DOHH2 (cell line): ENCODE data around the gene GRID2.

Experiments
- H3F3A ChIP-seq: fragments of 200-600 bp; sonication (generic), shearing (Covaris generic); 2 replicates; pipeline ENCODE4 v1.6.0; 2016; ENCODE audit warnings: antibody characterized with exemption, mild to moderate bottlenecking; ENCODE audit not compliant: control insufficient read depth, insufficient read depth
- H3K27ac ChIP-seq: fragments of 200-600 bp; sonication (generic); 2 replicates; pipeline ENCODE4 v1.5.1; 2014; ENCODE audit warnings: low read depth, mild to moderate bottlenecking, low read length, moderate library complexity
- H3K27me3 ChIP-seq: fragments of 200-600 bp; sonication (generic); 2 replicates; pipeline ENCODE4 v1.6.1; 2014; ENCODE audit warnings: mild to moderate bottlenecking, low read length, mixed read lengths; ENCODE audit not compliant: control insufficient read depth
- H3K36me3 ChIP-seq: fragments of 200-600 bp; sonication (generic); 2 replicates; pipeline ENCODE4 v1.6.1; 2014; ENCODE audit warnings: mild to moderate bottlenecking, low read length, moderate library complexity, mixed read lengths; ENCODE audit not compliant: control insufficient read depth
- H3K4me1 ChIP-seq: fragments of 200-600 bp; sonication (generic); 2 replicates; pipeline ENCODE4 v1.6.1; 2014; ENCODE audit warnings: mild to moderate bottlenecking, low read length, mixed read lengths; ENCODE audit not compliant: control insufficient read depth
- H3K4me2 ChIP-seq: fragments of 200-600 bp; sonication (generic); 2 replicates; pipeline ENCODE4 v1.6.0; 2014; ENCODE audit warnings: mild to moderate bottlenecking, low read length, moderate library complexity
- H3K4me3 ChIP-seq: fragments of 200-600 bp; sonication (generic); 2 replicates; pipeline ENCODE4 v1.5.1; 2014; ENCODE audit warnings: mild to moderate bottlenecking, low read length, mixed read lengths
- H3K79me2 ChIP-seq: fragments of 200-600 bp; sonication (generic); 2 replicates; pipeline ENCODE4 v1.6.1; 2014; ENCODE audit warnings: mild to moderate bottlenecking, low read length, mixed read lengths; ENCODE audit not compliant: control insufficient read depth
- H3K9me2 ChIP-seq: fragments of 200-600 bp; sonication (generic); replicated peaks from 2 replicates; pipeline ENCODE4 v1.6.1; 2014; ENCODE audit warnings: mild to moderate bottlenecking, low read length, mixed read lengths; ENCODE audit not compliant: control insufficient read depth
- H3K9me3 ChIP-seq: fragments of 200-600 bp; sonication (generic); 2 replicates; pipeline ENCODE4 v1.6.1; 2014; ENCODE audit warnings: antibody characterized with exemption, low read length, mixed read lengths; ENCODE audit not compliant: control insufficient read depth, insufficient read depth
- H4K20me1 ChIP-seq: fragments of 200-600 bp; sonication (generic); 2 replicates; pipeline ENCODE4 v1.6.0; 2014; ENCODE audit warnings: low read depth, mild to moderate bottlenecking, antibody characterized with exemption, low read length, moderate library complexity; ENCODE audit not compliant: control insufficient read depth, insufficient read depth
- EZH2phosphoT487 ChIP-seq: fragments of 200-600 bp; sonication (generic); IDR thresholded peaks from 2 replicates; pipeline ENCODE4 v1.6.1; 2017; ENCODE audit warnings: borderline replicate concordance, mild to moderate bottlenecking, antibody characterized with exemption, low read length, moderate library complexity, mixed read lengths
- TF ChIP-seq, protein P1 (sequence below): fragments of 200-600 bp; sonication (generic); IDR thresholded peaks from one replicate; pipeline ENCODE4 v1.5.1; 2014; ENCODE audit warnings: antibody characterized with exemption, mild to moderate bottlenecking, low read depth, low read length; ENCODE audit not compliant: poor library complexity, severe bottlenecking

The GRID2 gene

DNA sequence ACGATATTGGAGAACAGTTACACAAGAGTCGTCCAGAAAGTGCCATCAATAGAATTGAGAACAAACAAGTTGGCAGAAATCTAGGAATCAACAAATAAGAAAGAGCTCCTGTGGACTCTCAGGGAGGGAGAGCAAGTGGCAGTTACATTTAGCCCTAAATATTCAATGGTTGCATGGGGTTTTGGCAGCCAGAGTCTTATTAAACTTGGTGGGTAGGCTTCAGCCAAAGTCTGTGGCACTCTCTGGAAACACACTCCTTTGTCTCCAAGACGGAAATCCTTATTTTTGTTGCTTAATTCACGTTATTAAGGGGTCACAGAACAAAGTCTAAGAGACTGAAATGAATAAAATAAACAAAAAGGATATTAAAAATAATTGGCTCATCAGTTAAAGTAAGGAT lies 782.6 kb downstream of the GRID2 start:
- Histone ChIP-seq H3K4me1 (no peaks in the 10 kb centered on the region), H3K9me2 (no peaks in the 10 kb centered on the region; the same call in 1 of the 2 replicates), H4K20me1 (no peaks in the 10 kb centered on the region), H3K79me2 (no peaks in the 10 kb centered on the region), H3K4me3 (no peak overlapping the region), H3K27ac (no peak overlapping the region), H3F3A (no peaks in the 10 kb centered on the region), H3K9me3 (no peaks in the 10 kb centered on the region), H3K27me3 (no peaks in the 10 kb centered on the region), H3K36me3 (no peaks in the 10 kb centered on the region), H3K4me2 (no peak overlapping the region)
- TF ChIP-seq, protein P1, sequence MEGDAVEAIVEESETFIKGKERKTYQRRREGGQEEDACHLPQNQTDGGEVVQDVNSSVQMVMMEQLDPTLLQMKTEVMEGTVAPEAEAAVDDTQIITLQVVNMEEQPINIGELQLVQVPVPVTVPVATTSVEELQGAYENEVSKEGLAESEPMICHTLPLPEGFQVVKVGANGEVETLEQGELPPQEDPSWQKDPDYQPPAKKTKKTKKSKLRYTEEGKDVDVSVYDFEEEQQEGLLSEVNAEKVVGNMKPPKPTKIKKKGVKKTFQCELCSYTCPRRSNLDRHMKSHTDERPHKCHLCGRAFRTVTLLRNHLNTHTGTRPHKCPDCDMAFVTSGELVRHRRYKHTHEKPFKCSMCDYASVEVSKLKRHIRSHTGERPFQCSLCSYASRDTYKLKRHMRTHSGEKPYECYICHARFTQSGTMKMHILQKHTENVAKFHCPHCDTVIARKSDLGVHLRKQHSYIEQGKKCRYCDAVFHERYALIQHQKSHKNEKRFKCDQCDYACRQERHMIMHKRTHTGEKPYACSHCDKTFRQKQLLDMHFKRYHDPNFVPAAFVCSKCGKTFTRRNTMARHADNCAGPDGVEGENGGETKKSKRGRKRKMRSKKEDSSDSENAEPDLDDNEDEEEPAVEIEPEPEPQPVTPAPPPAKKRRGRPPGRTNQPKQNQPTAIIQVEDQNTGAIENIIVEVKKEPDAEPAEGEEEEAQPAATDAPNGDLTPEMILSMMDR, result no peak
- no peak for TF ChIP-seq EZH2phosphoT487

DNA sequence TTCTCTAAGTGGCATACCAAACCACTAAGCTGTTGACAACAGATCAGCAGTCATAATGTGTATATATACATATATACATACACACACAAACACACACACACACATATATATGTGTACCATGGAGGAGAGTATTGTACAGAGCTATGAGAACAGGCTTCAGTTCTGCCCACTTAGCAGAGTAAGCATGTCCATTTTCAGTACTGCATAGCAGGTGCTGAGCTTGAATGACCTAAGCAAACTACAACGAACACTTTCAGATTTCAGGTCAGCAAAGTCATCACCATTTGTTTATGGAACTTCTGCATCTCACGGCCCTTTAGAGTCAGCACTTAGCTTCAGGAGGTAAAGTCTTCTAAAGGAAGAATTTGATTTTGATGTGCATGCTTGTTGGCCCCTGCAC lies 789.0 kb downstream of the GRID2 start:
- no peaks in the 10 kb centered on the region for H3F3A ChIP-seq
- H3K27ac ChIP-seq, result no peak overlapping the region
- no peaks in the 10 kb centered on the region for H3K79me2 ChIP-seq
- H3K27me3 ChIP-seq, result no peaks in the 10 kb centered on the region
- H3K36me3 ChIP-seq, result no peaks in the 10 kb centered on the region
- no peaks in the 10 kb centered on the region for H3K9me2 ChIP-seq
- no peak overlapping the region for H3K4me3 ChIP-seq
- no peaks in the 10 kb centered on the region for H3K9me3 ChIP-seq
- H3K4me1 ChIP-seq, result no peaks in the 10 kb centered on the region
- no peak for TF ChIP-seq EZH2phosphoT487
- TF ChIP-seq, protein P1, result no peak
- H4K20me1 ChIP-seq, result no peaks in the 10 kb centered on the region
- H3K4me2 ChIP-seq, result no peak overlapping the region

DNA sequence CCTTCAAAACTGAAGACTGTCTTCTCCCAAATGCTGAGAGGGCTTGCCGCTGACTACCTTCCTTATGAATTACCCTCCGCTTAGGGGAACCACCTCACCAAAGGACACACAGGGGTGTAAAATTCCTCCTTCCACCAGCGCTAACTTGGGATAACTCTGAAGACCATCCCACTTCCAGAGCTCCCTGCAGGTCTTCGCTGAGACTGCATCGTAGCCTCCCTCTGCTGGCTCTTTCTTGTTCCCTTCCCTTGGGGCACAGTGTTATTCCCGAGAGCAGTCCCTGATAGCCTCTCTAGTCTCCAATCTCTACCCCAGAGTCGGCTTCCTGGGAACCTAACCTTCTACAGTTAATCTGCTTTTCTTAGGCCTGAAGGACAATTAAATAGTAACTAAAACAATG lies 799.3 kb downstream of the GRID2 start:
- H4K20me1 ChIP-seq, result no peaks in the 10 kb centered on the region
- H3K27ac ChIP-seq, result no peak overlapping the region
- TF ChIP-seq, protein P1, result no peak
- no peak for TF ChIP-seq EZH2phosphoT487
- no peak overlapping the region for H3K4me2 ChIP-seq
- H3F3A ChIP-seq, result no peaks in the 10 kb centered on the region
- no peaks in the 10 kb centered on the region for H3K9me3 ChIP-seq
- no peaks in the 10 kb centered on the region for H3K27me3 ChIP-seq
- H3K4me3 ChIP-seq, result no peak overlapping the region
- no peaks in the 10 kb centered on the region for H3K36me3 ChIP-seq
- H3K9me2 ChIP-seq, result no peaks in the 10 kb centered on the region
- H3K4me1 ChIP-seq, result no peaks in the 10 kb centered on the region
- no peaks in the 10 kb centered on the region for H3K79me2 ChIP-seq

DNA sequence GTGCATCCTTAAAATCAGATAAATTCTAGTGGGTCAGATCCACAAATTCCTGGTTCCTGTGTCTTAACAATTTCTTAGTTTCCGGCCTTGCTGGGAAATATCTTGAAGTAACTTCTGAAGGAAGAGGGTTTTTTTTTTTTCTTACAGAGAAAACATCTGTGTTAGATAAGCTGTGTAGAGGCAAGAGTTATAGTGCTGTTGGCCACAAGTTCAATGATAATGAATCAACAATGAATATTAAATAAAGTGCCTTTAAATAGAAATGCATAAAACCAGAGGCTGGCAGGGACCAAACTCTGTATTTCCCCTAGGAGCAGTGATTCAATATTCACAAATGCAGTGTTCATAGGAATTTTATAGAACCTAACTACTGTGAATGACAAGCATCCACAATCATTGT lies 812.9 kb downstream of the GRID2 start:
- H3K4me3 ChIP-seq, result no peak overlapping the region
- no peaks in the 10 kb centered on the region for H4K20me1 ChIP-seq
- H3K36me3 ChIP-seq, result no peaks in the 10 kb centered on the region
- no peaks in the 10 kb centered on the region for H3K4me1 ChIP-seq
- H3F3A ChIP-seq, result no peaks in the 10 kb centered on the region
- no peaks in the 10 kb centered on the region for H3K27me3 ChIP-seq
- no peaks in the 10 kb centered on the region for H3K9me2 ChIP-seq
- no peak overlapping the region for H3K27ac ChIP-seq
- no peak for TF ChIP-seq EZH2phosphoT487
- TF ChIP-seq, protein P1, result no peak
- H3K4me2 ChIP-seq, result no peak overlapping the region
- H3K79me2 ChIP-seq, result no peaks in the 10 kb centered on the region
- no peaks in the 10 kb centered on the region for H3K9me3 ChIP-seq
